Skin epidermis (tissue), 12 donors: ENCODE measurements around the gene EP400.
"Not testable (repeated sequence)": the region's sequence is repeated elsewhere in the genome, so short reads cannot be mapped to it uniquely, and the experiment has no call there.

Experiments
- H3K27ac ChIP-seq, 21 experiments: fragments of 200-600 bp; sonication (generic) in 11 of 21; one replicate each; pipeline ENCODE4 v1.5.0; 2020; ENCODE audit warnings: mild to moderate bottlenecking in 3 of 21, inconsistent platforms in 2 of 21, moderate library complexity in 2 of 21
- H3K4me3 ChIP-seq, 7 experiments: fragments of 200-600 bp; sonication (generic) in 2 of 7; one replicate each; pipeline ENCODE4 v1.5.0; 2020; ENCODE audit warnings: inconsistent platforms in 2 of 7, mild to moderate bottlenecking in 2 of 7, moderate library complexity in 1 of 7

Gene EP400

DNA sequence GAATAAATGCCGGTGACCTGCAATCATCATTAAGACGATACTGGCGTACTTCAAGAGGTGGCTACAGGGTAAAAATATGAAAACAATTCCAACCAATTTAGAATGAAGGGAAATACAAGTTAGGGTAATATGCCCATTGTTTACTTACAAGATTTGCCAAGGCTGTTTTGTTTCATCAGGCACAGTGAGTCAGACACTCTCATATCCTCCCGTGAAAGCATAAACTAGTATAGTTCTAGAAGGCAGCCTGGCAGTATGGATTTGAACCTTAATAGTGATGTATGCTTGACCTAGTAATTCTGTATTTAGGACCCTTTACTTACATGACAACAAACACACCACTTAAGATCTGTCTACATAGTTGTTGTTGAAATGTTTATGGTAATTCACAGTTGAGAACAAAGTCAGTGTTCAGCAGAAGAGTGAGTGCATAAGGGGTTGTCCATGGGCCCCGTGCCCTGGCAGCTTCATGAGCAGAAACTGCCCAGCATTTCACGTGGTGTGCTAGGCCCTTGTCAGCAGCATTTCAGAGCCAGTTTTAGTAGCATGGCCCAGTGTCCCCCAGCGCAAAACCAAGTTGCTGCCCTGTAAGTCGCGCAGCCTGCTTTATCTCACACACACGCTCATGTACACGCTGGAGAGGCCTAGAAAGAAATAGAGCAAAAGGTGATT lies 80.8 kb downstream of the EP400 start:
- H3K27ac ChIP-seq: no peak overlapping the region
- no peak overlapping the region for H3K4me3 ChIP-seq

DNA sequence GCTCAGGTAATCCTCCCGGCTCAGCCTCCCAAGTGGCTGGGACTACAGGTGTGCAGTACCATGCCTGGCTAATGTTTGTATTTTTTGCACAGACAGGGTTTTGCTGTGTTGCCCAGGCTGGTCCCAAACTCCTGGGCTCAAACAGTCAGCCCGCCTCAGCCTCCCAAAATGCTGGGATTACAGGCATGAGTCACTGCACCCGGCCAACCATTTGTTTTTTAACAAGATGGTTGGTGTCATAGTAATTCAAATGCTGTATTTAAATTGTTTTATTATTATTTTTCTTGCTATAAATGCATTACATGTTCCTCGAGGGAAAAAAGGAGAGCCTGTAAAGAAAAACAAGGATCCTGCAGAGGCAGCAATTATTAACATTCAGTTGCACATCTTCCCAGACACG lies 83.9 kb downstream of the EP400 start:
- Histone ChIP-seq H3K4me3 (no peak overlapping the region), H3K27ac (no peak overlapping the region)

DNA sequence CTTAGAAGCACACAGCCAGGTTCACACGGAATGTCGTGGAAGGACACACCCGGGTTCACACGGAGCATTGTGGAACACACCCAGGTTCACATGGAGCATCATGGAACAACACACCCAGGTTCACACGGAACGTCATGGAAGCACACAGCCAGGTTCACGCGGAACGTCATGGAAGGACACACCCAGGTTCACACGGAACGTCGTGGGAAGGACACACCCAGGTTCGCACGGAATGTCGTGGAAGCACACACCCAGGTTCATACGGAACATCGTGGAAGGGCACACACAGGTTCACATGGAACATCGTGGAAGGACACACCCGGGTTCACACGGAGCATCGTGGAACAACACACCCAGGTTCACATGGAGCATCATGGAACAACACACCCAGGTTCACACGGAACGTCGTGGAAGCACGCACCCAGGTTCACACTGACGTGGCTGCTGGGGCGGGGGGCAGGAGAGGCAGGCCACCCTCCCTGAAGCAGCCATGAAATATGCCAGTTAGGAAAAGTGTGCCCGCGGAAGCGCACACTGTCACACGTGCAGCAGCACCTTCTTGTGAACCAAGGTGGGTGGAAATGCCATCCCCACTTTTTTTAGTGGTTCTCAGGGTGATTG lies 86.4 kb downstream of the EP400 start:
- Histone ChIP-seq H3K27ac (no peak overlapping the region), H3K4me3 (no peak overlapping the region)

DNA sequence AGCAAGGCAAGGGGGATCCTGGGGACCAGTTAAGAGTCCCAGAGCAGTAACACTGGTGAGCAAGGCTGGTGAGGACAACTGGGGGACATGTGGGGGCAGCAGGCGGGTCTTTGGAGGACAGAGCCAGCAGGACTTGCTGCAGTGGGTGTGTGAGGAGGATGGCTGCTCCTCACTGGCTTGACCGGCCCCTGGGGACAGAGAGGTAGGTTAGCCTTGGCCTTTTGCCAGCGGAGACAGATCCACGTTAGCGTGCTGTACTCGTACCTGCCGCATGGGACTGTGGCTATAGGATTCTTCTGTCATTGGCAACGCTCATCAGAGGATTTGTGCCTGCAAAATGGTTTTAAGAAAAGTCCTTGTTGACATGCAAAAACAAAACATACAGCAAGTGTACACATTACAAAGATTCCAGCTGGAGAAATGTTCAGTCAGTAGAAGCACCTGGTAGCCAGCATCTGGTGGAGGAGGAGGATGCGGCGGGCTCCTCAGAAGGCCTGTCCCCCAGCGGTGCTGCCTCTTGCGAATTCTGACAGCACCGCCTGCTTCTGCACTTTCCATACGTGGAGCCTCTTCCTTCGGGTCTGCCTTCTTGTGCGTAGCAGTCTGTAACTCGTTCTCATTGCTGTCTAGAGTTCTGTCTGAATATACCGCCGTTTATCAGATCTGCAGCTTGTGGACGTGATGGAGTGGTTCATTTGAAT lies 91.3 kb downstream of the EP400 start:
- no peak overlapping the region for H3K27ac ChIP-seq
- no peak overlapping the region for H3K4me3 ChIP-seq

DNA sequence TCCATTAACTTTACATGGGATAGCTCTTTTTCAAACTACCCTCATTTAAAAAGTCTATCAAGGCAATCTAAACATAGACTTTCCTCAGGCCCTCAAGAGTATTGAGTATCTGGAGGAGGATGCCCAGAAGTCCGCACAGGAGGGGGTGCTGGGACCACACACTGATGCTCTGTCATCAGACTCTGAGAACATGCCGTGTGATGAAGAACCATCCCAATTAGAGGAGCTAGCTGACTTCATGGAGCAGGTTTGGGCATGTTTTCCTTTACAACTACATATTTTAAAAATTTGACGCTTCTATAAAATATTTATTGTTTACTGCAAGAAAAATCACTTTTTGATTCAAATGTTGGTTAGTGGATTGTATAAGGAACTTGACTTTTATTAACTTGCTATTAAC lies 93.5 kb downstream of the EP400 start:
- Histone ChIP-seq H3K4me3 (no peak overlapping the region), H3K27ac (no peak overlapping the region)

DNA sequence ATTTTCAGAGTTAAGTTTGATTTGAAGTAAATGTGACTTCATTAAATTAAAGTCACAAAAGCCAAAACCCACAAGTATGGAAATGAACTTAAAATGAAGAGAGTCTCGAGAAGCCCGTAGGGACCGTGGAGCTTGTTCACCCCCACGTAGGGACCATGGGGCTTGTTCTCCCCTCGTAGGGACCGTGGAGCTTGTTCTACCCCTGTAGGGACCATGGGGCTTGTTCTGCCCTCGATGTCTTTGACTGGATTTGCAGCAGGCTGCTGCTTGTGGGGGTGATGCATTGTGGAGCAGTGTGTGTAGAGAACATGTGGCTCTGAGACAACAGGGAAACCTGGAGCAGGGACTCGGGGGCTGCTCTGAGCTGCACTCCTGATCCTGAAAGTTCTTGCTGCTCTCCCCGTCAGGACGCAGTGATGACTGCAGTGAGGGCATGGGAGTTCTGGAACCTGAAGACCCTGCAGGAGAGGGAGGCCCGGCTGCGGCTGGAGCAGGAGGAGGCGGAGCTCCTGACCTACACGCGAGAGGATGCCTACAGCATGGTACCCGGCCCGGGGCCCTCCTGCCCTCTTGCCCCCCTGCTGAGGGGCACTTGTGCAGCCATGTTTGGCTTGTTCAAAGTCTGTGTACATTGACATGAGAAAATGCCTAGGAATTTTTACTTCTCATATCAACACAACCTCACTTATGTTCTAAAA lies 94.2 kb downstream of the EP400 start:
- H3K27ac ChIP-seq: no peak overlapping the region
- no peak overlapping the region for H3K4me3 ChIP-seq

DNA sequence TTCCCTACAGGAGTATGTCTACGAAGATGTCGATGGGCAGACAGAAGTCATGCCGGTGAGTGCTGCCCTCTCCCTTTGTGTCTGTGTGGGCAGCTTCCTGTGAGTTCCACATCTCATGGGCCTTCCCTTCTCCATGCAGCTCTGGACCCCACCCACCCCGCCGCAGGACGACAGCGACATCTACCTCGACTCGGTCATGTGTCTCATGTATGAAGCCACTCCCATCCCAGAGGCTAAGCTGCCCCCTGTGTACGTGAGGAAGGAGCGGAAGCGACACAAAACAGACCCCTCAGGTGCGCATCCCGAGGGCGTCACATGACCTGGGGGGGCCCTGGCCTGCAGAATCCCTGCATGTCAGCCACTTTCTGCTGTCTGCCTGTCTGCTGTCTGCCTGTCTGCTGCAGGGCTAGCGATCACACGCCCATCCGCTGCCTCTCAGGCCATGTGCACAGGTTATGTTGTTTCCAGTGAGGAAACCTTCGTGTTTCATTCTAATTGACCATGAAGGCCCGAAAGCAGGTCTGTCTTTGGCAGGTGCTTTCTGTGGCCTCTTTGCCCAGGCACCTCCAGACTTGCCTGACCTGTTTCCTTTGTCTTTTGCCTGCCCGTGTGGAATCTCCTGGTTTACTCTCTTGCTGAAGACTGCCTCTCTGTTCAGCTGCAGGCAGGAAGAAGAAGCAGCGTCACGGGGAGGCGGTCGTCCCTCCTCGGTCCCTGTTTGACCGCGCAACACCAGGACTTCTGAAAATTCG lies 95.1 kb downstream of the EP400 start:
- Histone ChIP-seq H3K27ac (no peak overlapping the region), H3K4me3 (no peak overlapping the region)

DNA sequence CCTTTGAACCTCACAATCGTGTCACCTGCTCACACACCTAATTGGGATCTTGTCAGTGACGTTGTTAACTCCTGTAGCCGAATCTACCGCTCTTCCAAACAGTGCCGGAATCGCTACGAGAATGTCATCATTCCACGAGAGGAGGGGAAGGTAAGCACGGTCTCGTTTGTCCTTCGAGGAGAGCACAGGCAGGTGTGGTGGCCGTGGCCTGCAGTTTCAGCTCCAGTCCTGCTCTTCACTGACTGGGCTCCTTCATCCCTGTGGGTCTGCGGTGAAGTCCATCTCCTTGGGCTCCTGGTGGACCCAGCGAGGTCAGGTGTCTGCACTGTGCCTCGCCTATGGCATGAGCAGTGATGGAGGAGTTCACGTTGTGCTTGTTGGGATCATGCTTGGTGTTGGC lies 96.0 kb downstream of the EP400 start:
- Histone ChIP-seq H3K27ac (no peak overlapping the region), H3K4me3 (no peak overlapping the region)

DNA sequence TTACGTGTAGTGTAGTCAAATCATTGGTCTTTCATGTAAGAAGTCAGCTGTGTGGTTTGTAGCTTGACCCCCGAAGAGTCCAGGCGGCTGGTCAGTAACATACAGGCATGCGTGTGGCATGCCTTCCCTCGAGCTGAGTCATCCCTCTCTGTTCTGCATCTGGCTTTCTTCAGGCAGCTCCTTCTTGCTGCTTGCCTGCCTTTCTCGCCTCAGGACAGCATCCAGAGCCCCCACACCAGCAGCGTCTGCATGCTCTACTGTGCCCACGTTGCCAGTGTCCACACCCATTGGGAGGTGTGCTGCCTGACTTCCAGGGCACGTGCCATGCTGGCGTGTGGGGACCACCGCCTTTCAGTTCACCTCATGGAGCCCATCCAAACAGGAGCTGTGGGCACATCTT lies 96.8 kb downstream of the EP400 start:
- no peak overlapping the region for H3K27ac ChIP-seq

DNA sequence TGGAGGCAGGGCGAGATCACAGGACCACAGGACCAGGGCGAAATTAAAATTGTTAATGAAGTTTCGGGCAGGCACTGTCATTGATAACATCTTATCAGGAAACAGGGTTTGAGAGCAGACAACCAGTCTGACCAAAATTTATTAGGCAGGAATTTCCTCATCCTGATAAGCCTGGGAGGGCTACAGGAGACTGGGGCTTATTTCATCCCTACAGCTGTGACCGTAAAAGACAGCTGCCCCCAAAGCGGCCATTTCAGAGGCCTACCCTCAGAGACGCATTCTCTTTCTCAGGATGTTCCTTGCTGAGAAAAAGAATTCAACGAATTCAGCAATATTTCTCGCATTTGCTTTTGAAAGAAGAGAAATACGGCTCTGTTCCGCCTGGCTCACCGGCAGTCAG lies 97.9 kb downstream of the EP400 start:
- H3K27ac ChIP-seq, H3K4me3 ChIP-seq: not testable (repeated sequence)

More for the DNA sequence above, 96.8 kb downstream of the EP400 start:
- H3K4me3 ChIP-seq: no peak overlapping the region

DNA sequence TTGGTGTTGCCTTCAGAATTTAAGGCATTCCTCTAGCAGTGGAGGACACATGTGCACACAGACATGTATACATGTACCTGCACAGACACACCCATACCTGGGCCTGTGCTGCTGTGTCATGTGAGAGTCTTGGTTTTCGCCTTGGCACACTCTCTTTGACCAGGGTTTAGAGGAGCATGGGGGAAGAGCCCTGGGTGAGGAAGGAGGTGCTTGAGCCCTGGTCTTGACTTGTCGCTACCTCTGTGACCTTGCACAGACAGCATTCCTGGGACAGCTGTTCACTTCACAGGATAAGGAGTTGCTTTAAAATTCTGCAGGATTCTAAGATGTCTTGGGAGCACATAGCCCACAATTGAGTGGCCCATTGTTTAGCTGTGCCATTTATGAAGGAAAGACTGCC lies 99.7 kb downstream of the EP400 start:
- H3K4me3 ChIP-seq: no peak overlapping the region
- no peak overlapping the region for H3K27ac ChIP-seq

DNA sequence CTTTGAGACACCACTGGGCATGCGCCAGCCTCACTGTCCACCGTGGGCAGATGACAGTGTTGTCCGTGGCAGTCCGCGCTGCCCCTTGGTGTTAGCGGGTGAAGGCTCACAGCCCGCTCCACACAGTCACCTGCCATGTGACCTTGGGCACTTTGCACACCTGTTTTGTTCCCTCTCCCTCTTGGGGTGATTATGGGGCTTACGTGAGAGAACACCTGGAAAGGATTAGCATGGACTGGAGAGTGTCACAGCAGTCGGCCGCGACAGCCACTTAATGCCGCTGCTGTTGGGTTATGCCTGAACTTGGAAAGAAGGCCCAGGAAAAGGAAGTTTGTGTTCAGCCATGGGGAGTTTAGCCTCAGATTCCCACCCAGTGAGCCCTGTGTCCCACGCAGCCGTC lies 100.1 kb downstream of the EP400 start:
- H3K4me3 ChIP-seq: no peak overlapping the region
- no peak overlapping the region for H3K27ac ChIP-seq

DNA sequence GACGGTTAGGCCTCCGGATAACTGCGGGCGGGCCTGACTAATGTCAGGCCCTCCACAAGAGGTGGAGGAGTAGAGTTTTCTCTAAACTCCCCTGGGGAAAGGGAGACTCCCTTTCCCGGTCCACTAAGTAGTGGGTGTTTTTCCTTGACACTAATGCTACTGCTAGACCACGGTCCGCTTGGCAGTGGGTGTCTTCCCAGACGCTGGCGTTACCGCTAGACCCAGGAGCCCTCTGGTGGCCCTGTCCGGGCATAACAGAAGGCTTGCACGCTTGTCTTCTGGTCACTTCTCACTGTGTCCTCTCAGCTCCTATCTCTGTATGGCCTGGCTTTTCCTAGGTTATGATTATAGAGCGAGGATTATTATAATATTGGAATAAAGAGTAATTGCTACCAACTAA lies 102.0 kb downstream of the EP400 start:
- not testable (repeated sequence) for H3K4me3 ChIP-seq, H3K27ac ChIP-seq

DNA sequence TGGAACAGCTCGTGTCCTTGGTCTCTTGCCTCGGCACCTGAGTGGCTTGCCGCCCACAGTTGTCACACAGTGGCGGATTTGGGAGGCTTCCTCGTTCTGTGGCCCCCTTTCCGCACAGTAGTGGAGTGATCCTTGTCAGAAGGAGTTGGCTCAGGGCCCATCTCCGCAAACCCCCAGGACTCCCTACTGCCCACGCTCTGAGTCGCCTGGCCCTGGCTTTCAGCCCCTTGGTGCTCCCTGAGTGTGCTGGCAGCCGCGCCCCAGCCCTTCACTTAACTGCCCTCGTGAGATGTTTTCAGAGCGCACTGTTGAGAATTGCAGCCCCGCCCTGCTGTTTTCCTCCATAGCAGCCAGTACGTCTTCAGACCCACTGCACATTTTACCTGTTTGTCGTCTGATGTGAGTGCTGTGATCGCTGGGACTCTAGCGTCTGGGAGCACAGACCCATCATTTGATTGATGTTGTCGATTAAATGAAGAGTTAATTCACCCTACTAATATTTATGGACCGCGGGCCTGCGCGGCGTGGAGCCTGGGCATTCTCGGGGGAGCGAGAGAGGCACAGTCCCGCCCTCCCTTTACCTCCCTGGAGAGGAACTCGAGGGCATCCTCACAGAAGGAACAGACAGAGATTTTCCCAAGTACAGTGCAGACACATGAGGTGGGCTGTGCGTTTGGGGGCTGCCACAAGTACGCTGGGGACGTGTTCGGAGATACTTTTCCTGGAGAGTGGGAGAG lies 102.6 kb downstream of the EP400 start:
- Histone ChIP-seq H3K4me3 (no peak overlapping the region), H3K27ac (peak overlapping the region in 1 of 21 experiments; percentile 47)

DNA sequence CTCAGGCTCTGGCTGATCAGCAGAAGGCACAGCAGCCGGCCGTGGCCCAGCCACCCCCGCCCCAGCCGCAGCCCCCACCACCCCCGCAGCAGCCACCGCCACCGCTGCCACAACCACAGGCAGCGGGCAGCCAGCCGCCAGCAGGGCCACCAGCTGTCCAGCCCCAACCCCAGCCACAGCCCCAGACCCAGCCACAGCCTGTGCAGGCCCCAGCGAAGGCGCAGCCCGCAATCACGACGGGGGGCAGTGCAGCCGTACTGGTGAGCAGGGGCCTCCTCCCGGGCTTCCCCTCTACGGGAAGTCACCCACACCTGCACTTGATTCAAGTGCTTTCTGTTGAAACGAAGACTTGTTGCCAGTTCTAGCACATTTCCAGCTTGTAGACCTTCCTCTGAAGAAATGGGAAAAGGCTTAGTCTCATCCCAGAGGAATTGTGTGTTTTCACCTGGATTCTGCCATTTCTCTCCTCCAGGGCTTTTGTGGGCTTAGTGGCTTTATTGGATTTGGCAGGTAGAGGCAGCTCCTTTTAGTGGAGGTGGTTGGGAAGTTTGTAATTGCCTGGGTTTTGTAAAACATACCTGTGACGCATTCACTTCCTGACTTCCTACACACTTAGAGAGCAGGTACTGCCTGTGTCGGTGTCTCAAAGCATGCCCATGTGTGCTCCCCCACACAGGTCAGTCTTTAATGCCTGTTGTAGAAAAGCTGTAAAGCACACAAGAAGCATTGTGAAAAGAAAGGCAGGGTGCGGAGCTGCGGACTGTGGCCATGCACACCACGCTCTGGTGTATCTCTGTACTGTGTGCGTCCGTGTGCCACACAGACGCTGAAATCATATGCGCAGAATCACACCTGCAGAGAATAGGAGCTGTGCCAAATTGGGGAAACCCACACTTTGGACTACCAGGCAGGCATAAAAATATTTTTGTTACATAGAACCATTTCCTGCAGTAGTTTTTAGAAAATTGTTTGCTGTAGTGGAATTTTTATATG lies 103.9 kb downstream of the EP400 start:
- Histone ChIP-seq H3K4me3 (no peak overlapping the region), H3K27ac (peak overlapping the region in 1 of 21 experiments; percentile 47)

DNA sequence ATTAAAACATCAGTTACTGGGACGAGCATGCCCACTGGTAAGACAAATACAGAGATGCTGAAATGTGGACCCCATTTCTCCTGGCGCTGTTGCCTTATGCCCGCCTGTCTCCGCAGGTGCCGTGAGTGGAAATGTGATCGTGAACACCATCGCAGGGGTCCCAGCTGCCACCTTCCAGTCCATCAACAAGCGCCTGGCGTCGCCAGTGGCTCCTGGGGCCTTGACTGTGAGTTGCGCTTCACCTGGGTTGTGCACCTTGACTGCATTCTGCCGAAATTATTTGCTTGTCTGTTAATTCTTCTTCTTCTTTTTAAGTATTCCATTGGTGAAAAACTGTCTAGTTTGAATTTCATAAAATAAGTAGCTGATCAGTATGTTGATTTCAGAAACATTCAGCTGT lies 105.2 kb downstream of the EP400 start:
- H3K27ac ChIP-seq: no peak overlapping the region
- H3K4me3 ChIP-seq: no peak overlapping the region

DNA sequence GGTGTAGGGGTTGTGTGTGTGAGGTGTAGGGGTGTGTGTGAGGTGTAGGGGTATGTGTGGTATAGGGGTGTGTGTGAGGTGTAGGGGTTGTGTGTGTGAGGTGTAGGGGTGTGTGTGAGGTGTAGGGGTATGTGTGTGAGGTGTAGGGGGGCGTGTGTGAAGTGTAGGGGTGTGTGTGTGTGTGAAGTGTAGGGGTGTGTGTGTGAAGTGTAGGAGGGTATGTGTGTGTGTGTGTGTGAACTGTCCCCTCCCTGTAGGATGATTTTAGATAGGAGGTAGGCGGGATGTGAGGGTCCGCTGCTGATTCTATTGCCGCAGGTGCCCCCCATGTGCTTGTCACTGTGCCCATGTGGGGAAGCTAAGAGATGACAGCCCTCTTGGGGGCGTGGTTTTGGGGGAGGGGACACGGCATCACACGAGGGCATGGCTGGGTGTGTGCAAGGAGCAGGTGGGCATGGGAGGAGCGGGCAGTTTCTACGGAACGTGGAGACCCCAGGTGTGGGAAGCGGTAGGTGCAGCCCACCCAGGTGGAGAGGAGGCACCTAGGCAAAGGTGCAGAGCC lies 105.9 kb downstream of the EP400 start:
- no peak overlapping the region for H3K27ac ChIP-seq

DNA sequence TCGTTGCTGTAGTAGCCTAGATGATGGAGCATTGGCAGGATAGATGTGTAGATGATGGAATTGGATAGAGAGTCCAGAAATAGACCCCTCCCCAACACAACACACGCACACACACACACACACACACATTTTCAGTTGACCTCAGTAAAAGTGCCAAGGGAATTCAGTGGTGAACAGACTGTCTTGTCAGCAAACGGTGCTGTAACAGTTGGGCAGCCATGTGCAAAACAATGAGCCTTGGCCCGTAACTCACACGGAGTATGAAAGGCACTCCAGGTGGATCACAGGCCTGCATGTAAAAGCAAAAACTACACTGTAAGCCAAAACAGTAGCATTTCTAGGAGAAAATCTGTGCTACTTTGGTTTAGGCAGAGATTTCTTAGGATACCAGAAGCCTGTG lies 106.6 kb downstream of the EP400 start:
- no peak overlapping the region for H3K4me3 ChIP-seq
- H3K27ac ChIP-seq: no peak overlapping the region

More for the DNA sequence above, 105.9 kb downstream of the EP400 start:
- H3K4me3 ChIP-seq: no peak overlapping the region
